PC-9 (cell line): Measurements from ENCODE around the gene ESD.
"Not testable (repeated sequence)": the region's sequence is repeated elsewhere in the genome, so short reads cannot be mapped to it uniquely, and the experiment has no call there.

ENCODE experiments used
- CTCF ChIP-seq: fragments of 200-600 bp; sonication (generic); conservative IDR thresholded peaks from 2 replicates; pipeline ENCODE4 v1.6.1; 2017; ENCODE audit warnings: mixed run types, antibody characterized with exemption, mild to moderate bottlenecking, moderate library complexity
- EZH2 ChIP-seq: fragments of 200-600 bp; sonication (generic); IDR thresholded peaks from 2 replicates; pipeline ENCODE4 v1.8.0; 2017; ENCODE audit warnings: antibody characterized with exemption, low read depth

GRCh38 chr13:46804921-46805320 lies 8.0 kb upstream of the ESD start:
- TF ChIP-seq CTCF, EZH2: not testable (repeated sequence)
